Fibroblast of skin of left quadriceps (primary cell): ENCODE results near the gene HIBCH.
"Not testable (repeated sequence)": the region's sequence is repeated elsewhere in the genome, so short reads cannot be mapped to it uniquely, and the experiment has no call there.

Experiments used
- DNase-seq, 2 experiments: peaks; one replicate each; pipeline ENCODE4 v3.0.0-alpha.2; 2013; ENCODE audit warnings: low read depth in 2 of 2

Gene HIBCH, protein sequence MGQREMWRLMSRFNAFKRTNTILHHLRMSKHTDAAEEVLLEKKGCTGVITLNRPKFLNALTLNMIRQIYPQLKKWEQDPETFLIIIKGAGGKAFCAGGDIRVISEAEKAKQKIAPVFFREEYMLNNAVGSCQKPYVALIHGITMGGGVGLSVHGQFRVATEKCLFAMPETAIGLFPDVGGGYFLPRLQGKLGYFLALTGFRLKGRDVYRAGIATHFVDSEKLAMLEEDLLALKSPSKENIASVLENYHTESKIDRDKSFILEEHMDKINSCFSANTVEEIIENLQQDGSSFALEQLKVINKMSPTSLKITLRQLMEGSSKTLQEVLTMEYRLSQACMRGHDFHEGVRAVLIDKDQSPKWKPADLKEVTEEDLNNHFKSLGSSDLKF

DNA sequence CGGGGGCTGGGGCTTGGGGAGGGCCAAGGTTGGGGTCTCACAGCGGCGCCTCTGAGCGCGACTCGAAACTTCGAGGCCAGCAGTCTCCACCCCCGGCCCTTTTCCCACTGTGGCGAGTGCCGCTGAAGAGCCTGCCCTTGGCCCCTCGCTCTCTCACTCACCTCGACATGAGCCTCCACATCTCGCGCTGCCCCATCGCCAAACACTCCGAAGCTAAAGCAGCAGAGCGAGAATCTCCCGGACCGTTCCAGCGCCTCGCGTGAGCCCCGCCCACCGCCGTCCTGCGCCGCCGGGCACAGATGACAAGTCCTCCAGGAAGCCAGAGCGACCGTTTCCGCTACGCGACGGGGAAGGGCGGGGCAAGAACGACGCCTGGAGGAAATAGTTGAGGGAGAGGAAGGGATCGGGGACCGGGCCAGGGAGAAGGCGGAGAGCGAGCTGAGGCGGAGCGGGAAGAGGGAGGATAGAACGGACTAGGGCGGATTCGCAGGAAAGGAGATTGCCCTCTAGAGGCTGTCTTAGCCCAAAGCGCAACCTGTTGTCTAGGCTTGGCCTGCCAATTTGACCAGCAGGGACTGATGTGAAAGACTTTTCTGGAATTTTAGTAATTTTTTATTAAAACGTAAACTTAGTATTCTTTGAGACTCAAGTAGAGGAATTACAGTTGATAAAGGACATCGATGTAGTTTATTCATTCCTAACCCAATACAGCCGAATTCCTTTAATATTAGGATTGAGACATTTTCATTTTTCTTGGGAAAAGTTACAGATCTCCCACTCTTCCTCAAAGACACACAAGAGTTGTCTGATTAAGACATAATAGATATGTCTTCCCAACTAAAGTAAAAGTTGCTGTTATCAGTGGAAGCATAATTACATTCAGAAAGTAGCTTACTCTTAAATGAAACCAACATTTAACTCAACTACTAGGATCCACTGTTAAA is at the start of gene HIBCH:
Gene HIBCH (minus strand): TSS at position 272 of the 944 bp plus-strand sequence. CDS start 76 bp downstream, at position 196.
- DNase-seq = peak; percentile 98

DNA sequence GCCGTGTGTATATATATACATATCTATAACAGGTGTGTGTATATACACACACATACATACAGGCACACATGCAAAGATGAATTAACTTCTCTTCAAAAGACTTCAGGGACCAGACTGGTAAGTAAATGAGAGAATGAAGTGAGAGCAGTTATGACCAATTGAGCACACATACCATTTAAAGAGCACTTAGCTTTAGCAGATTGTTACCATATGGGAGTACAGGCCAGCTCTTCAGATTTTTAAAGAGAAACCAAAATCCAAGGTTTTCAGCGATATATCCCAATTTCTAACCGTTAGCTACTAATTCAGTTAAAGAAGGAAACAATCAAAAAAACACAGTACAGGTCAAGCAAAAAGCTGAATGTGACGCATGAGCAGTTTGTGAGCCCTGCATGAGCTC is 47.5 kb upstream of the HIBCH start:
- no peak for DNase-seq

DNA sequence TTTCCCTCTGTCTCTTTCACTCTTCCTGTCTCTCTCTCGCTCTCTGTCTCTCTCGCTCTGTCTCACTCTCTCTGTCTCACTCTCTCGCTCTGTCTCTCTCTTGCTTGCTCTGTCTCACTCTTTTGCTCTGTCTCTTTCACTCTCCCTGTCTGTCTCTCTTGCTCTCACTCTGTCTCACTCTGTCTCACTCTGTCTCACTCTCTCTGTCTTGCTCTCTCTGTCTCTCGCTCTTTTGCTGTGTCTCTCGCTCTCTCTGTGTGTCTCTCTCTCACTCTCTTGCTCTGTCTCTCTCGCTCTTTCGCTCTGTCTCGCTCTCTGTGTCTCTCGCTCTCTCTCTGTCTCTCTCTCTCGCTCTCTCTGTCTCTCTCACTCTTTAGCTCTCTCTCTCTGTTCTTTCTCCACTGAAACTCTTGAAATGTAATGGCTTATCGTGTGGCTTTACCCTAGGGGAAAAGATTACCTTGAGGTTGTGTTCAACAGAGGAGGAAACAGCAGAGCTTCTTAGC is 46.7 kb upstream of the HIBCH start:
- DNase-seq = no peak

DNA sequence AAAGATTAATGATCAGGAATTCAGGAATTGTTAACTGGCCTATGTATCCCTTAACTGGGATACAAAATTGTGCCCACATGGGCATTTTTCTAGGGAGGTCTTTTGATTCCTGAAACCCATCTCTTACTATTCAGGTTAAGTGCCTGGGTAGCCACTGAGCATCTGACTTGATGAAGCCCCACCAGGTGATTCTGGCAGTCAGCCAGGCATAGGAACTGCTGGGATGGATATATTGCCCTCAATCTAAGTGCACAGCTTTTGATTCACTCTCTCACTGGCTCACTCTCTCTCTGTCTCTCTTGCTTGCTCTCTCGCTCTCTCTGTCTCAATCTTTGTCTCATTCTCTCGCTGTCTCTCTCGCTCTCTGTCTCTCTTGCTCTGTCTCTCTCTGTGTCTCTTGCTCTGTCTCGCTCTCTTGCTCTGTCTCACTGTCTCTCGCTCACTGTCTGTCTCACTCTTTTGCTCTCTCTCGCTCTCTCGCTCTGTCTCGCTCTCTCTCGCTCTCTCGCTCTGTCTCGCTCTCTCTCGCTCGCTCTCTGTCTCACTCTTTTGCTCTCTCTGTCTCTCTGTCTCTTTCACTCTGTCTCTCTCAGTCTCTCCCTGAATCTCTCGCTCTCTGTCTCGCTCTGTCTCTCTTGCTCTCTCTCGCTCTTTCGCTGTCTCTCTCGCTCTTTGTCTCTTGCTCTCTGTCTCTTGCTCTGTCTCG is 46.0 kb upstream of the HIBCH start:
- no peak for DNase-seq

DNA sequence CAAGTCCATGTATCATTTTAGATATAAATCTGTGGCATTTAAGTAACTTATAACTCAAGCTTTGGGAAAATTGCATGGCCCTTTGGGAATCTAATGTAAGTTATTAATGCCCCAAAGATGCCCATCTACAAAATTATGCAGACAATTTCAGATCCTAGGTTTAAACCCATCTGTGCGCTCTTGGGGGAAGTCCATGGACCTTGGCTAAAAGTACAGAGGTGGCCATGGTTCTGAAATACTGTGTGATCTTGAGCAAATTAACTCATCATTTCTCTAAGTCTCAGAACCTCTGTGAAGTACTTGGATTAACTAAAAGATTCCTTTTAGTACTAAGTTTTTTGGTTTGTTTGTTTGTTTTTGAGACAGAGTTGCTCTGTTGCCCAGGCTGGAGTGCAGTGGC is 43.3 kb upstream of the HIBCH start:
- no peak for DNase-seq

DNA sequence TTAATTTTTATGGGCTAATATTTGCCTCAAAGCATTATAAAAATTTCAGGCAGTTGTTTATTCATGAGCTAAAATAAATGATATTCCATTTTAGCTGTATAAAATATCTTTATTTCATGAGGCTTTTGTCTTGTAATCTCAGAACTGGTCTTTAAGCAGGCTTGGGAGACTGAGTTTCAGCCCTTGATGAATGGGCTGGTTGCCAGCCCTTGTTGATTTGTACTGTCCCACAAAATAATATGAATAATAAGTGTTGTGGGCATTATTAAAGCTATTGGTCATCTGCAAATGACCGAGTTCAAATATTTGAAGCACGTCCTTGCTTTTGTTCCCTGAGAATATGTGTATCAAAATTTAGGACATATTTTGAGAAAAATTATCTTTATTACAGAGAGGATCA is 41.9 kb upstream of the HIBCH start:
- no peak for DNase-seq

DNA sequence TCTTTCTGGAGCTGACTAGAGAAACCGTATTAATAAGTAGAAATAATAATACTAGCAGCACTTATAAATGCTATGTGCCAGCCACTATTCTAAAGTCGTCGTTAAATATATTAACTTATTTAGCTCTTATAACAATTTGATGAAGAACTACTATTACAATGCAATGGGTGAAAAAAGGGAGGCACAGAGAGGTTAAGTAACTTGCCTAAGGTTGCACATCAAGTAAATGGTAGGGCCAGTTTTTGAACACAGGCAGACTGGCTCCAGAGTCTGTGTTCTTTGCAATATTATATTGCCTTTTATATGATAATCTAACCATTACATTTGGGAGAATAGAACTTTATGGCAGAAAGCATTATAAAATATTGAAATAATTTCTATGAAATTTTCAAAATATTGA is 41.3 kb upstream of the HIBCH start:
- no peak for DNase-seq

DNA sequence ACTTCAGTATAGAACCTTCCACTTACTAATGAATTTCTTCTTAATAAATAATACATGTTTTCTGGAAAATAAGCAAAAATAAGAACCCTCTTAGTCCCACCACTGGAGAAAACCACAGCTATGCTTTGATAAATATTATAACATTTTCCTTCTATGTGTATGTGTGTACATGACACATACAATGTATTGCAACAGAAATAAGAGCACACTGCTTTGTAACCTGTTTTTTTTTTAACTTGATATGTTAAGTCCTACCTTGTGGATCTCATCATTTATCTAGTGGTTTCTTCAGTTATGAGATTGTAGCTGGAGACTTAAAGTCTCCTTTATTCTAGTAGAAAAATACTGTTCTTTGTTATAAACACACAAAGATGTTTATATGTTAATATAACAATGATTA is 40.9 kb upstream of the HIBCH start:
- no peak for DNase-seq

DNA sequence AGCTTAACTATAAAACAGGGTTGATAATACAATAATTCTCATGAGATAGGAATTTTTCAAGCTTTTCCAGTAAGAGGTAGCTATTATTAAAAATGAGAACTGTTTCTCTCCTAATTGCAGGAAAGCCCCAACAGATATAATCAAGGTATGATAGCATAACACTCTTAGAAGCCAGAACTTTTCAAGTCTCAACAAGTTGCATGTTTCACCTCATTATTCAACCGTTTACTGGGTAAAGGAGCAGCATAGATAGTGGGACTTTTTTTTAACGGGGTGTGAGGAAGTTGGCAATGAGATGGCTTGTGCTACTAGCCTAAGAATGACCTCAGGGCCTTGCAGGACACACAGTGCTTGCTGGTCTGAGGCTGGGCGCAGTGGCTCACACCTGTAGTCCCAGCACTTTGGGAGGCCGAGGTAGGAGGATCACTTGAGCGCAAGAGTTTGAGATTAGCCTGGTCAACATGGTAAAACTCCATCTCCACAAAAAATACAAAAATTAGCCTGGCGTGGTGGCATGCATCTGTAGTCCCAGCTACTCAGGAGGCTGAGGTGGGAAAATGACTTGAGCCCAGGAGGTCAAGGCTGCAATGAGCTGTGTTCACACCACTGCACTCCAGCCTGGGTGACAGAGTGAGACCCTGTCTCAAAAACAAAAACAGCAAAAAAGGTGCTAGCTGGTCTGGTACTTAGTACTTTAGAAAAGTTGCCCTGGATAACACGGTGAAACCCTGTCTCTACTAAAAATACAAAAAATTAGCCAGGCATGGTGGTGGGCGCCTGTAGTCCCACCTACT is 39.2 kb upstream of the HIBCH start:
- DNase-seq = not testable (repeated sequence)

DNA sequence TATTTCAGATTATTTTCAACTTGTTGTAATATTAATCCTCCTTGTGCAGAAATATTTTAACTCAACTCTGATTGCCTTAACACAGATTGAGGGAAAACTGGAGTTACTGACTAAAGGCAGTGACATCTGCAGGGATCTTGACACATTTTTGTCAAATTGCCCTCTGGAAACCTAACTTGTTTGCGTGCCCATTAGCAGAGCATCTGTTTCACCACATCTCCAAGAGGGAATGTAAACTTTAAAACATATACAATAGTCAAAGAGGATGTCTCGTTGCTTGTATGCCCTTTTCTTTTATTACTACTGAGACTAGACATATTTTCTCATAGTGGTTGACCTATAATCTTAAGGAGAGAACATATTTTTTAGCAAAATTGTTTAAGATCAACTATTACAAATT is 38.0 kb upstream of the HIBCH start:
- DNase-seq = no peak

DNA sequence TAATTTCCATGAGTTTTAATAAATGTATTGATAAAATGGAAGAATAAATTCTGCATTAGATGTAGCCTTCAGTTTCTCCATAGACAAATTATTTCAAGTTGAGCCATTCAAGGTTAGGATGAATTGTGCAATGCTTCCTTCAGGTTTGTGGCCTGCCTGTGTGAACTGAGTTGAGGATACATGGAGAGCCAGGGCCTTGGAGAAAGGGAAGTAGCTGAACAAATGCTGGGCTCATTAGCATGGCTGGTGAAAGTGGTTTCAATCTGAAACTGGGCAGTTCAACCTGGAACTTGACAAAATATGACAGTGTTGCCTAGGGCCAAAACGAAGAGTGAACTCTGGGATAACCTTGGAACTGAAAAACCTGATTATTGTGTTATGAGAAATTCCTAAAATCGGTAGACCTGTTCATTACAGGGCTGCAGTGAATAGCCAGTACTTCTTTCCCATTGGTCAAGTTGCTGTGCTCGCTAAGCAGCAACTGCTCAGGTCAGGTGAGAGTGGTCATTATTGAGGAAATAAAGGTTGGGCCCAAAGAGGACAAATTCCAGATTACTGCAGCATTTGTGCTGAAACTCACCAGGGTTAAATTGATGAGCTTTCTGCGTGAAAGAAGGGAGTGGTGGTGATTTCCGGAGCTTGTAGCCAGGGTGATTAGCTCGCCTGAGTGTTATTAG is 36.5 kb upstream of the HIBCH start:
- DNase-seq = no peak

DNA sequence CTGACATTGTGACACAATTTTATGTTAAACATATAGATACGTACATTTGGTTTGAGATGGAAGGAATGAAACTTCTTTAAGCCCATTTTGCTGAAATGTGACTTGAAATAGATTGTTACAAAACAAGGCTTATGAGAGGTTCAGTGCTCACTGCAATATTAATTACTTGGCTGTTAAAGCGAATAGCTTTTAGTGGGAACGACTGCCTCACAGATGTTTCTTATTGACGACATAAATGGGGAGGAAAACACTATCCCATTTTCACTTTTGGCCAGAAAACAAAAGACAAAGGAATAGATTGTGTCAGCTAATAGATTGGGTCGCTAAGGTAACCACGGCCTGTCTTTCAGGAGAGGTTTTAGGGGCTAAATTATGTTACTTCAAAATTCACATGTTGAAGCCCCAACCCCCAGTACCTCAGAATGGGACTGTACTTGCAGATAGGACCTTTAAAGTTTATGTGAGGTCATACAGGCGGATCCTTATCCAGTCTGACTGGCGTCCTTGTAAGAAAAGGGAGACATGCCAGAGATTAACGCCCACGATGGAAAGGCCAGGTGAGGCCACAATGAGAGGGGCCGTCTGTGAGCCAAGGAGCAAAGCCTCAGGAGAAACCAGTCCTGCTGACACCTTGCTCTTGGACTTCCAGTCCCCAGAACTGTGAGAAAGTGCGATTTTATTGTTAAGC is 34.5 kb upstream of the HIBCH start:
- DNase-seq = no peak

DNA sequence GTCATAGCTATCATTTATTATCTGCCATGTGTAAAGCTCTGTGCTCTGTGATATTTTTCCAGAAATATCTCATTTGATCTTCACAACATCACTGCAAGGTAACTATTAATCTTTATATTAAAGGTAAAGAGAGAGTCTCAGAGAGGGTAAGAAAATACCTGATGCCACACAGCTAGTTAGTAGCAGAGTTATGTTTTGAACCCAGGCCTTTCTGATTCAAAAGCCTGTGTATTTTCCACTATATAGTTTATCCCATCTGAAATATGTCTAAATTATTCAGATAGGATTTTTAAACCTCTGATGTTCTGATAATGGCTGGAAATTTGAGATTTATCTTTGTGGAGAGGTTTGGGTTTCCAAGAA is 33.9 kb upstream of the HIBCH start:
- DNase-seq = no peak

DNA sequence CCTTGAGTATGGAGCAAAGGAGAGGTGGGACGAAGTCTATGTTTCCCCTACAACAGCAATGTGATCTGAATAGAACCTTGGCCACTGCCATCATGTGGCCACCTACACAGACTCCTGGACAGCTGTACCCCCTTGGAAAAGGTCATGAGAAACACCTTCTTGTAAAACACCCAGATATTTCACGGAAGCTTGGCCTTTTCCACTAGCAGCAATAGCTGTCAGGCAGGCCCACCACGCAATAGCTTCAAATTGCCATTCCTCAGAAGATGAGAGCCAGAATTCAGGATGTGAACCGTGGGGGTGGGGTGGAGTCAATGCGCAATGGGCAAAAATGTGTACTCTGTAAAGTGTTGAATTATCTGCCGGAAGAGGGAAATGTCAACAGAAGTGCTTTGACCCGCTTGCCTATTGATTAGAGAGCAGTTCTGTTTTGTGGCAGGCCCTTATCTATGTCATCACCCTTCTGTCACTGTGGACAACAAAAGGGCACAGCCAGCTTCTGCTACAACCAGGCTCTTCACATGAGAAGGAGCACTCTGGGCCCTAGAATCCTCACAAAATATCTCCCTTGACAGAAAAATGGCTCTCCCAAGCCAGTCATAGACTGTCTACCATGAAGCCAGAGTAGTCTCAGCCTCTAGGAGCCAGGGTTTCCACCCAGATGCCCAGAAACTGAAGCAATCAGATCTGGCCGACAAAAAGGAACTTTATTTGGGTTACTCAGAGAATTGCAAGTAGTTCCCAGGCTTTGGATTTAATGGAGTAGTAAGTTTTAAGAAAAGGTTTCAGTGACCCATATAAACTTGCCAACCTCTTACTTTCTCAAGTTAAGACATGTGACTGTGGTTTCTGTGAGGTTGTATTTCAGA is 33.3 kb upstream of the HIBCH start:
- DNase-seq = no peak

DNA sequence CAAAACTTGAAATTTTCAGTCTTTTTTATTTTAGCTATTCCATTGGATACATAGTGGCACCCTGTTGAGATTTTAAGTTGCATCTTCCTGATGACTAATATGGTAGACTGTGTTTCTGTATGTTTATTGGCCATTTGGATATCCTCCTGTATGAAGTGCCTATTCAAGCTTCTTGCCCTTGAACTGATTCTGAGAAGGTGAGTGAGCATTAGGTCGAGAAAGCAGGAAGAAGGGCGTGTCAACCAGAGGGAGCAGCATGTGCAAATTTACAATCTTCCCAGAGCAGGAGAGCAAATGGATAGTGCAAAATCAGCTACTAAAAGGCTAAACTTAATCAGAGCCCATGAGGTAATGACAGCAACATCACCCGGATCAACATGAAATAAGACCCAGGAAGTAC is 32.3 kb upstream of the HIBCH start:
- DNase-seq = no peak

DNA sequence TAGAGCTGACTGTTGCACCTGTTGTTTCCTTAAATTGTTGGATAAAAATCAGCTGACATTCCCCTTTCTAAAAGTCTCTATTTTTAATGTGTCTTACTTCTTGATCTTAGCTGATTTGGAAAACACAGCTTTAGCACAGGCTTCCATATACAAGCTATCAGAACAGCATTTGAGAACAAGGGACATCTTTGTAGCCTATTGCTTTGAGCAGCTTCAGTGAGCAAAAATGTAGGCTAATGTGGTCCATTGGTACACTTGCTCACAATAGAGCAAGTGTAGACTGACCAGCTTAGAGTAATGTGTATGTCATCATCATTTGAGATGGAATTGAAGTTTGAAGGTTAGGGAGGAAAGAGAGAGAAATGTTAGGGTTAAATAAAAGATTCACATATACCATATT is 30.7 kb upstream of the HIBCH start:
- no peak for DNase-seq

DNA sequence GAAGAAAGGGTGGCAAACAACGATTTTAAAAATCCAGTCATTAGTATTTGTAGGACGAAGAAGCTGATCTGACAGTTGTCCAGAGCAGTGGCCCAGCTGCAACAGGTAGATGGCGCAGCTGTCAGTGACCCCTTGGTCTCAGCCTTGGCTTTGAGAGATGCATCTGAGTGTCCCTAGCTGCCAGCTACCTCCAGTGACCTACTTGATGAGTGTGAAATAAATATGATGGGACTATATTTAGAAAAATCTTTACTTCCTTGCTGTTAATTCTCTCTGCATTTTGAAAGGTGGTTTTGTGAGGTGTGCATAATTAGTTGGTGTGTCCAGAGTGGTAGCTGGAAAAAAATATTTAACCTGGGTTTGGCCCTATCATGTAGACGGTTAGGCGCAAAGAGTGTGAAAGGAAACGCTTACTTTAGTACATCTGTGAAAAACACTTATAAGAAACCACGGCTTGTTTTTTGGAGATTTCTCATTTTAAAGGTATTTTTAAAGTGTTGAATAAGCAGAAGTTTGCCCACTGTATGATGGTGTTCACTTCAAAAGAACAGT is 24.7 kb upstream of the HIBCH start:
- no peak for DNase-seq

DNA sequence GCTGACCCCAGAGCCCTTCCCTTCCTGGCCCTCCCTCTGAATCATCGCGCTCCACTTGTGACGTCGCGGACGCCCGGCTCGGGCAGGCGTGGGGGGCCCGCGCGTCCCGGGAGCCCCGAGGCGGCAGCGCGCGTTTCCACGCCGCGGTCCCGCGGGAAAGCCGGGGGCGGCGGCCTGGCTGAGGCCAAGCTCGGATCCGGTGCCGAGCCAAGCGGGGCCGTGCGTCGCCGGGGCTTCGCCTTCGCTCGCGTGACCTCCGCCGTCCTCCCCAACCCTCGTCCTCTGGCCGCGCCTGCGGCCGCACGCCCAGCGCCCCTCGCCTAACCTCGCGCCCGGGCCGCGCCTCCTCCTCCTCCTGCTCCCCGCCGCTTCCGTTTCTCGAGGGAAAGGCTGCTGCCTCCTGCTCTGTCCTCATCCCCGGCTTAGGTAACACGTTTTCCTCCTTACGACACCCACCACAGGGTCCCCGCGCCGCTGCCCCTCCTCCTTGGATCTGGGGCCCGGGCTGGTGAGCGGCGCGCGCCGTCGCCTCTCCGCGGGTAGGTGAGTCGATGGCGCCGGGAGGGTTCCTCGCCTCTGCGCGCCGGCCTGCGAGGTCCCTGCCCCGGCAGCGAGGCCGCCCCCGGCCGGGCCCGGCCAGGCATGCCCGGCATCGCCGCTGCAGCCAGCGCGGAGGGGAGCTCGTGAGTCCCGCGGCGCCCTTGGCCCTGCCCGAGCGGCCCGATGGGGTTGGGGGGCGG is 24.1 kb upstream of the HIBCH start, which contains the start of gene INPP1:
Gene INPP1 (plus strand): TSS at position 54 of the 740 bp plus-strand sequence. CDS start 16,514 bp downstream, outside the sequence.
- peak in 1 of 2 experiments; percentile 20 for DNase-seq
